Right lung (tissue), 5 donors: ENCODE results near the gene NDC1. TPM values are rescaled to one million over a fixed set of nuclear protein-coding genes. Genes with fewer than 3 reads are reported as not detected.
"Not testable (repeated sequence)": the region's sequence is repeated elsewhere in the genome, so short reads cannot be mapped to it uniquely, and the experiment has no call there.

ENCODE experiments used
- DNase-seq, 2 donors: peaks; one replicate each; pipeline ENCODE4 v3.0.0-alpha.2; 2013
- polyA plus RNA-seq, 5 donors: library from polyadenylated mRNA; unstranded; fragments of 120-200 nt; gene quantifications; one replicate each; pipeline versions ENCODE4 v1.2.1 to v1.2.3, GENCODE V29; 2013; ENCODE audit warnings: inconsistent platforms in 1 of 5, low replicate concordance in 1 of 5; ENCODE audit not compliant: insufficient read length in 5 of 5, insufficient read depth in 1 of 5

NDC1 gene
- polyA plus RNA-seq, 5 donors, result 17.1 to 31.3 (median 22.1) TPM

DNA sequence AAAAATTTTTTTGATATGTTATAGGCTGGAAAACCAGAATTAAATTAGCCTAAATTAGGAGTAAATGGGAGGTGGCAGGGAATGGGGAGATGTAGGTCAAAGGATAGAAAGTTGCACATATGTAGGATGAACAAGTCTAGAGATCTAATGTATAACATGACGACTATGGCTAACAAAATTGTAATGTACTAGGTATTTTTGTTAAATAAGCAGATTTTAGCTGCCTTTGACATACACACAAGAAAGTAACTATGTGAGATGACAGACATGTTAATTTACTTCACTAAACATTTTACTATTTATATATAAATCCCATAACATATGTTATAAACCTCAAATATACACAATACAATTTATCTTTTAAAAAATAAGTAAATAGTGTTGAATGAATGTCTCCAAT is 68.9 kb downstream of the NDC1 start:
- DNase-seq, result no peak

DNA sequence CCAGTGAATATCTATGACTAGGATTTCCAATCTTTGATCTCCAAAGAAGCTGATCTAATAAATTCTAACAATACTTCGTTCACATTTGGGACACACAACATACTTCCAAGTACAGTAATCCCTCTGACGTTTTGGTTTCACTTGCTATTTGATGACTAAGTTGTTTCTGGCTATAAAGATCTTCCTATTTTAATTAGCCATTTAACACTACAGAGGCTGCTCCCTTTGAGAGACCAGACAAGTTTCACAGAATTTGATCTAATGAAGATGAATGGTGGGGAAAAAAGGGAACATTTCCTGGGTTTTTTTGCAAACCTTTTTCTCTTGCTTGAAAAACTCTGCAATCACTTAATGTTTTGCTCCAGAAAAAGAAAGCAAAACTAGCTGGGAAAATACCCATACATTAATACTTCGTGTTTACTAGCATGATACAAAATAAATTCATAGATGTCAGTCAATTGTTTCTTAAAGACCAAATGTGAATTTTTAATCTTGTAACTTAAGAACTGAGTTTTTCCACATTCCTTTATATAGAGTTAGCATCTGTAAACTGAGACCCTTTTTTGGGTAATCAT is 71.2 kb downstream of the NDC1 start:
- no peak for DNase-seq

DNA sequence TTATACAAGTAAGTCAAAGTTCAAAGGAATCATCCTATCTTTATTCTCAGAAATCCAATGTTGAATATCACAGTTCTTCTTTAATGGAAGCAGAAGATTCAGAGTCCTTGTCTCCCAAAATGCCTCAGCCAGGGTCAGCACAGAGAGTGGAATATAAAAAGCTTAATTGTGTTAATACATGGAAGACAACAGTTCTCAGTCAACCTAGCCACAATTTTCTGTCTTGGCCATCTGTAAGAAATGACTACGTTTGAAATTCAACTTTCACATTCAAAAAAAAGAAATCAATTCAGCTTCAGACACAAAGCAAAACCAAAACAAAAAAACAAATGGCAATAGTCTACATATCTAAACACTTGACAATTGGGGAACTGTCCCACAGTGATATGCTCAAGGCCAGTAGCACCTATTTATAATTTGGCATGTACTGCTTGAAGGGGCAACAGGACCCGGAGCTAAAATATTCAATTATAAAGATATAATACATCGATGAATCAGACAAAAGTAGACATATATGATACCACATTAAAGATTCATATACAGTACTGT is 71.8 kb downstream of the NDC1 start:
- no peak for DNase-seq

DNA sequence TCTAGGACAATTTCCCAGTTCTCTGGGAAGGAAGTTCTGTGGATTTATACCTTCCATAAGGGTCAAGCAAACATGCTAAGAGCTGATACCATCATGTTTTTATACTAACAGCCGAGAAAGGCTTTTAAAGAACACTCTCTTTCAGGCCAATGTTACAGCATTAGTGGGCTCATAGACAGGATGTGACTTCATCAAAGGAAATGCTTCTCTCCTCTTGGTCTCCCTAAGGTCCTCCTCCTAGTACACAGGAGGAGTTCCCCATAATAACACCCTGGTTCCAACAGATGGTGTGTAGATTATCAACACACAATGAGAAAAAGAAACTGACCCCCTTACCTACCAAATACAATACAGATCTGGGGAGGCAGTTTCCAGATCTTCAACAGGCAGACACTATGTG is 72.4 kb downstream of the NDC1 start:
- no peak for DNase-seq

DNA sequence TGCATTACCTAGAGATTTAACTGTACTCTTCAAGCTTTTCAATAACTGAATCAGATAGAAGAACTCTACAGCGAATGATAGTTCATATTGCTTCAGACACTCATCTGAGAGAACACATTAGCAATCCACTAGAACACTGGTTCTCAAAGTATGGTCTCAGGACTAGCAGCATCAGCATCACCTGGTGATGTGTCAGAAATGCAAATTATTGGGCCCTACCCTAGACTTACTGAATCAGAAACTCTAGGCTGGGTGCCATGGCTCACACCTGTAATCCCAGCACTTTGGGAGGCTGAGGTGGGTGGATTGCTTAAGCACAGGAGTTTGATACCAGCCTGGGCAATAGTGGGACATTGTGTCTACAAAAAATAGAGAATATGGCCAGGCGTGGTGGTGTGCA is 74.2 kb downstream of the NDC1 start:
- no peak for DNase-seq

DNA sequence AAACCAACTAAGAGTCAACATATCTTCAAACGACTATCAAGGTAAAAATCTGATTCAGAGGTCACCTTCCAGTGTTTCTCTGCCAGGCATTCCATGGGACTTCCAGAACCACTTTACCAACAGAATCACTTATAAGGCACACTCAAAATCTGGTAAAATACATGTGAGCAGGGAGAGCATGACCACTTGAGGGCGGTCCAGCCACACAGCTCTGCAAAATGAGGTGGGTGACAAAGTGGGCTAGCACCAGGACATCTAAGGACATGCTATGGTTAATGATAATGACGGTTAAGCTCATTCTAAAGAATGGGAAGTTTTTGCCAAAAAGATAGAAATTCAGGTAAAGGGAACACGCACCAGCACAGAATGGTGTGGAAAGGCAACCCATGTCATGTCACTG is 74.6 kb downstream of the NDC1 start:
- no peak for DNase-seq

DNA sequence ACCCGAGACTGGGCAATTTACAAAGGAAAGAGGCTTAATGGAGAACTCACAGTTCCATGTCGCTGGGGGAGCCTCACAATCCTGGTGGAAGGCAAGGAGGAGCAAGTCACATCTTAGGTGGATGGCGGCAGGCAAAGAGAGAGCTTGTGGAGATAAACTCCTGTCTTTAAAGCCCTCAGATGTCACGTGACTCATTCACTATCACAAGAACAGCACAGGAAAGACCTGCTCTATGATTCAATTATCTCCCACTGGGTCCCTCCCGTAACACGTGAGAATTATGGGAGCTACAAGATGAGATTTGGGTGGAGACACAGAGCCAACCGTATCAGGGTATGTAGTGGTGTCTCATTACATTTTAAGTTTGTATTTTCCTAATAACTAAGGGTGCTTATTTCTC is 77.6 kb downstream of the NDC1 start:
- not testable (repeated sequence) for DNase-seq

DNA sequence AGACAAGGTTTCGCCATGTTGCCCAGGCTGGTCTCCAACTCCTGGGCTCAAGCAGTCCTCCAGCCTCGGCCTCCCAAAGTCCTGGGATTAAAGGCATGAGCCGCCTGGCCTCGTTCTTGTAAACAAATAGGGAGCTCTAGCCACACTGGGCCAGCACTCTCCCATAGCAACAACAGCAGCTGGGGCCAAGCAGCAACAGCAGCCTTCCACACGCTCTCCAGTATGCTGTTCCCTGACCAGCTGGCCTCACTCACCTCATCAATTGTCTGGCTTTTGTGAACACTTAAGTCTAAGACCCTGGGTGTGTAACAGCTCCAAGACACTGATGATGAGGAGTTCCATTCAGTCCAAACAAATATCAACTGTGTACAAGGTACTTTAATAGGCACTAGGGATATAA is 82.2 kb downstream of the NDC1 start:
- peak in 1 of 2 donors; percentile 20 for DNase-seq

DNA sequence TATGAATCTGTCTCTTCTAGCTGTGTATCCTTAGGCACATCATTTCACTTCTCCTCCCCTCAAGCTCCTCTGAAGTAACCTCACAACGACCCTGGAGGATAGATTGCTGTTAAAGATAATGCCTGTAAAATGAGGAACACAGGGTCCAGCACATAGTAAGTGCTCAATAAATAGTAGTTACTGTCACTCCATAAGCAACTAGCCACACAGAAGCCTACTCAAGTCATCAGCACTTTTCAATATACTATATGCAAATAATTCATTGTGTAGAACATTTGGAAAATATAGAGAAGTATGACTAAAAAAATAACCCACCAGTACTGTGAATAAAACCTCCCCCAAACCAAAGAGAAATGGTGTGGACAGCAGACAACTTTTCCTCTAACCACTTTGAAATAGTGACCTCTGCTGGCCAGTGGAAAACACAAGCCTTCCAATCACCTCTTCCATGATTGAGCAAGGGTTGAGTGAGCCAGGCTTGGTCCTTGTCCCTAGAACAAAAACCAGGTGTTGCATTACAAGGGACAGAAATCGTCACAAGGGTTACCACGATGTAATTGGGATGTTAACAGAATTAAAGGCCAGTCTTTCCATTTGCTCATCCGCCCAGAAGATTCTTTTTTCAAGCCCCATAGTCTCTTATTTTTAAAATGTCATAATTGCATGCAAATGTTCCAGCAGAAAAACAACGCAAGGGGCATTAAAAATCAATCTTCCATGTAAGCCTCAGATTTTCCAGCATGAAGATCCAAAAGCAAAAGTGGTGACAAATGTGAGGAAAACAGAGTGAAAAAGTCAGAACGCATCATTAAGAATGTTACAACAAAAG is 83.4 kb downstream of the NDC1 start:
- peak in 1 of 2 donors; percentile 23 for DNase-seq

DNA sequence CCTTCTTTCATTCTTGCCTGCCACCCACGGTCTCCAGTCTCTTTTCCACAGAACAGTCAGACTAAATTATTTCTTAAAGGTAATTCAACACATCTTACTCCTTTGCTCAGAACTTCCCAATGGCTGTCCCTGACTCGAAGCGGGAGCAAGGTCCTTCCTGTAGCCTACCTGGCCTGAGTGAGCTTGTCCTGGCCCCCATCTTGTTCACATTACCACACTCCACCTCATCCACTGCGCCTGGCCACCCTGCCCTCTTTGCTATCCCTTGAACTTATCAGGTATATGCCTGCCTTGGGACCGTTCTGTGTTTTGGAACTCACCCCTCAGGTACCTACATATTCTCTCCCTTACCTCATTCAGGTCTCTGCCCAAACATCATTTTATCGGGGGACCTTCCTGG is 85.8 kb downstream of the NDC1 start:
- DNase-seq, result no peak

DNA sequence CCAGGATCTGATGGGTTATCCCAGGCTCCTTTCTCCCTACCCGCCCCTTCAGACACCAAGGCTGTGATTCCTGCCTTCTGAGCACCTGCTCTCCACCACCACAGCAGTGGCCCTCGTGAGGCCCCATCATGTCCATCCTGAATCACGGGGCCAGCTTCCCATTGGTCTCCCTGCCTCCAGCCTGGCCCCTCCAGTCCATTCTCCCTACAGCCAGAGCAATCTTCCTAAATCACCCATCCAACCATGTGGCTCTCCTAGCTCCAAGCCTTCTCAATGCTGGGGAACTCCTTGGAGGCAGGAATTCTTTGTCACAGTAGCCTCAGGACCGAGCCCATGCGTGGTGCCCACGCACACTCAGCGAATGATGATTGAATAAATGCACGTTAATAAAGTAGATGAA is 90.3 kb downstream of the NDC1 start:
- DNase-seq, result no peak

DNA sequence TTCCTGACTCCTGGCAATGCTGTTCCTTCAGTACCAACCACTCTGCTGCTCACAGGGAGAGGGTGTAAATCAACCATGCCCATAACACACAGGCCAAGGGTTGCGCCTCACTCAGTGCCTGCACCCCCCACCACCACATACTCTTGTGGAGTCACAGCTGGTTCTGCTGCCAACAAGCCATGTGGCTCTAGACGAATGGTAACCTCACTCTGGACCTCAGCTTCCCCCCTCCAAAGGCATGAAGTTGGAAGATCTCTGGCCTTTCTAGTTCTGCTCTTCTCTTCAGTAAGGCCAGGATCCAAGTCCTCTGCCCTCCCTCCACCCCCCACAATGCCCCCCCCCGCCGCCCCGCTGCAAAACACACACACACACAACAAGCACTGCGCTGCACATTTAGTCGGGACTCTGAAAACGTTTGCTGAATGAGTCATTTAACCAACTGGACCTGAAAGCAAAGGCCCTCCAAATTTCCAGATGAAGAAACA is 97.4 kb downstream of the NDC1 start:
- no peak for DNase-seq

DNA sequence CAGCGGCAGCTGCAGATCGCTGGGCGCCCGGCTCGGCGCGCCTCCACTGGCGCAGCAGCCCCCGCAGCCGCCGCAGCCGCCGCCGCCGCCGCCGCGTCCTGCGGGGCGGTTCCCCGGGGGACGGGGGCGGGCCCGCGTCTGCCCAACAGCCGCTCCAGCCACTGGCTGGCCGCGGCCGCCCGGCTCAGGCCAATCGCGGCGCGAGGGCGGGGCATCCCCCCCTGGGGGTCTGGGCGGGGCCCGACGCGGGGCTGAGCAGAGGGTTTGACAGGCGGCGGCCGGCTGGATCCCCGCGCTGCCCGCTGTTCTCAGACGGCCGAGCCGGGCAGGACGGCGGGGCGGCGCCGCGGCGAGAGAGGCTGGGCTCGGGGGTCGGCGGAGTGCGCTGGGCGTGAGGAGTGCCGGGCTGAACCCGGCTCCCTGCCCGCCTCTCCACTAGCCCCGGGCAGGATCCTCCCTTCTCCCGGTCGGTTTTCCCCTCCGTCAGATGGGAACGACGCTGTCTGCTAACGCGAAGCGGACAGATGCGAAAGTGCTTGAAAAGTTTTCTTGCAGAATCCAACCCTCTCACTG is 98.9 kb downstream of the NDC1 start, which contains the start of gene GLIS1:
Gene GLIS1, minus strand, starts transcription at position 56 of the 573 bp plus-strand sequence. CDS start 1,100 bp downstream, outside the sequence.
- peak; percentile 75 to 81 for DNase-seq

DNA sequence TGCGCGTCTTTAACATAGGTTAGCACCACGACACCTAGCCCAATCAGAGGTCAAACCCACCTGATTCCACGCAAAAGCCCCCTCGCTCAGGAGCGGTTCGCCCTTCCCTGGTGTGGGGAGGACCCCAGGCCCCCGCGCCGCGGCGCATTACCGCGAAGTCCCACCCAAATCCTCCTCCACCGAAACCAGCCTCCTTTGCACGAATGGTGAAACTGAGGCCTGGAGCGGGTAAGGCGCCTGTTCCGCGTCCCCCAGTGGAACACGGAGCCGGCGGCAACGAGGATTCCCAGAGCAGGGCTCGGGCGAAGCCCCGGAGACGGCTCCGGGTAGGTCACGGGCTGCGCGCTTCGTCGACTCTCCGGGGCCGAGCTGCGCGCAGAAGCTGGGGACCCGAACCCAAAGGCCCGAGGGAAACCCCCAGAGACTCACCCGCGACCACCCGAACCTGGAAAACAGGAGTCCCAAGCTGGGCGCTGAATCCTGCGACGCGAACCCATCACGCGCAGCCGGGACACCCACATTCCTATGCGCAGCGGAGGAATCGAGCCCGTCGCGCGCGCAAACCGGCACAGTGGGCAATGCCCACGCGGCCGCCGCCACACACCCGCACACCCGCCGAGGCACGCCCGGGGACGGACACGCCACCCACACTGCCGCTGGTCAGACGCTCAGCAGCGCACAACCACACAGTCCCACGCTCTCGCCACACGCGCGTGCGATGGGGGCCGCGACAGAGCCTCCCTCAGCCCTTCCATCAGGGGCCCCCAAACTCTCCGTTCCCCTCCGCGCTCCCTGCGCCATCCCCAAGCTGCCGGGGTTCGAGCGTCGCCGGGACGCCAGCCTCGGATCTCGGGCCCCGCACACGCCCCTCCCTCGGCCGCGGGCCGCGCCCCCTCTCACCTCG is 99.6 kb downstream of the NDC1 start:
- DNase-seq, result no peak

DNA sequence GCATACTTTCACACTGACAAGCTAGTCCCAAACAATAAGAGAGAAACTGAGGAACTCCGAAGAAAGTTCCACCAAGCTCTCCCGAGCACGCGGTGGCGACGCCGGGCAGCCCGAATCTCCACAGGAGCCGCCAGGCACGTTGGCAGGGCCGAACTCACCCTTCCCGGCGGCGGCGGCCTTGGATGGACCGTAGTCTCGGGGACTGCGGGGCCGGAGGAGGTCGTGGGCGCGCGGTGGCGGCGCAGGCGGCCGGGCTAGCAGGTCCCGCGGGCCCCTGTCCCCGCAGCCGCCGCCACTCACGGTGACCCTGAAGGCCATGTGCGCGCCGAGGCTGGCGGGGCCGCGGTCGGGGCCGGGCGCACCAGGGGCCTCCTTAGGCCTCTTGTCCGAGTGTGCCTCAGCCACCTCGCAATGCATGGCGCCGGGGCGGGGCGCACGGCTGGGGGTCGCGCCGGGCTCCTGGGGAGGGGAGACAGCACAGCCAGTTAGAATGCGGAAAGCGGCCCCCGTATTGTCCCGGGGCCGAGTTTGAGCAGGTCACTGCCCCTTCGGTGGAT is 100.4 kb downstream of the NDC1 start:
- no peak for DNase-seq

DNA sequence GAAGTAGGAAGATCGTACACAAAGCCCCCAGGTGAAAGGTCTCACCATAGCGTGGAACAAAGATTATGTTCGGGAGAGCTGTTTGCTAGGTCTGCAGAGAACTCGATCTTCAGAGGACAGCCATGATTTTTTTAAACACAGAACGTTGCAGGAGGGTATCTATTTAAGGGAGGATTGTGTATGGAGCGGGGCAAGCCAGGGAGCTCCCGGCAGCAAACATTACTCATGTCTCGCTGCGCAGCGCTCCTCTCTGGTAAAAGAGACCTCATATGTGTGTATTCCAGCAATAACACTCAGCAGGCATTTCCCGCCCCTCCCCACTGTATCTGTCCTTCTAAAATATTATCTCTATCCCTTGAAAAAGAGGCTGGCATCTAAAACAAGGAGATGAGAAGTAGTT is 101.8 kb downstream of the NDC1 start:
- DNase-seq, result no peak

DNA sequence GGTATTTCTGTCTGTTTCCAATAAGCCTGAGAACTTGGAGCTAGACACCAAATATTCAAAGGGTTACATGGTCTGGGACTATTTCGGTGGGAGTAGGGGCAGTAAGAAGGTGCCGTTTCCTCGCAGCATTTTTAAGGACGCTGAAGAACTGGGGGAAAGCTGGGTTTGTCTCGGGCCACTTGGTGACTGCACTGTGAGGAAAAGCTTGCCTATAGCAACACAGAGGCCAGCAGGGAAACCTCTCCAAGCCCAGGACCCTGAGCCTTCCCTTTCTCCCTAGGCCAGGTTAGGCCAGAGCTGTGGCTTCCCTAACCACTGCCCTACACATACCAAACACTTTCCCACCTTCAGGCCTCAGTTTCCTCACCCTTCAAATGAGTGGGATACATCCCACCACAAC is 102.4 kb downstream of the NDC1 start:
- no peak for DNase-seq

DNA sequence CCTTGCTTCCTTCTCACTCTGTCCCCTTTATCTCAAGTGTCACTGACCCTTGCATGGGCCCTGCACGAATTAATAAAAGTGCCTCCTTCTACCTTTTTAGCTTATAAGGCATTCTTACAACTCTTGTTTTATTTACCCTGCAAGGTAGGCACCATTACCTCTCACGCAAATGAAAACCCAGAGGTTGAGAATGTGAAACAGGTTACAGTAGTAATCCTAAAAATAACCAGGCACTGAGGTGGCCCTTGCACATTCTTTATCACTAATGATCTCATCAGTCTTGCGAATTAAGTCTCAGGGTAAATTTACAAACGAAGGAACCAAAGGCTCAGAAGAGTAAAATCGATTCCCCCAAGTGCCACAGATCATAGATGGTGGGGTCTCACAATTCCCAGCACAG is 102.8 kb downstream of the NDC1 start:
- DNase-seq, result no peak

DNA sequence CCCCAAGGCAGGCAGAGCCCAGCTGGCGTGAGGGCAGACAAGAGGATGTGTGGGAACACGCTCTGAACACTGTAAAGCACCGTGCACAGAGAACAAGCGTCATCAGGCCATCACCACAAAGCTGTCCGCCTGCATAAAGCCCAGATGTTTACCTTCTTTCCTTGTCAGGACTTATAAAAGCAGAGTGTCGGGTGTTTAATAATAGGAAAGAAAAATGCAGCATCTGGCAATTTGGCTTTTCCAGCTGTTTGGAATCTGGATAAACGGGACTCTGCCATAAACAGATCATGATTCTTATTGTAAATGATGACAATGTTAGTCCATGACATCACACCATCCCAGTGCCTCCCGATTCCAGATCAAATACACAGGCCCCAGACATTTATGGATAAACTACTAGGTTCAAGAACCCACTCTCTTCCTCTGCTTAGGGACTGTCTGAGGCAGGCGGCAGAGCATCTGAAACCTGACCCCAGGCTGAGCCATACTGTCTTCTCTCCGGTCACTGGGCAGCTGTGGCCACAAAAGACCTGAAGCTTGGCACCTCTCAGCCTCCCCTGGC is 103.4 kb downstream of the NDC1 start:
- DNase-seq, result no peak

DNA sequence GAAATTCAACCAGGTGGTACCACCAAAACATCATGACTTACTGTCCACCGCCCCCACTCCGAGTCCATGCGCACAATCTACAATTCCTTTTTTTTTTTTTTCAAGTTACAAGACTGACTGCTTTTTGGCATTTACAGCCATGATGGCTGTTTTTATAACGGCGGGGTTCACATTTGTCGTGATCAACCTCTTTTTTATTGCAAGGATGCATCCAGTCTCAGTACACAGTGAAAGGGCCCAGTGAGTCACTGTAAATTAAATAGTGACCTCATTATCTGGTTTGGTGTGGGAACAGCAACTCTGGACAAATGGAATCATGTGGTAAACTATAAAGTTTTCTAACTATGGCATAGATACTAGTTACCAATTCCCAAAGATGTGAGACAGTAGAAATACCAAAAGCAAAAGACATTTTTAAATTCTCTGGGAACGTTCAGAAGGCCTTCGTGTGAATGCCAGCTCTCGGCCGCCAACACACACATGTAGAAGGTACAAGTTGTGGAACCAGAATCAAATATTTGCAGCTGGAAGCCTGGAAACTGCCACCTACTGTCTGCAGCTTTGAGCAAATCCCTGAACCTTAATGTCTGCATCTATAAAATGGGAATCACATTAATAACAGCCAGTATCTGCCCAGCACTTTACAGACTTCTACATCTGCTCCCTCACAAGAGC is 104.0 kb downstream of the NDC1 start:
- DNase-seq, result no peak
